ENCODE results near the gene MCTP2.

MCTP2 gene

DNA sequence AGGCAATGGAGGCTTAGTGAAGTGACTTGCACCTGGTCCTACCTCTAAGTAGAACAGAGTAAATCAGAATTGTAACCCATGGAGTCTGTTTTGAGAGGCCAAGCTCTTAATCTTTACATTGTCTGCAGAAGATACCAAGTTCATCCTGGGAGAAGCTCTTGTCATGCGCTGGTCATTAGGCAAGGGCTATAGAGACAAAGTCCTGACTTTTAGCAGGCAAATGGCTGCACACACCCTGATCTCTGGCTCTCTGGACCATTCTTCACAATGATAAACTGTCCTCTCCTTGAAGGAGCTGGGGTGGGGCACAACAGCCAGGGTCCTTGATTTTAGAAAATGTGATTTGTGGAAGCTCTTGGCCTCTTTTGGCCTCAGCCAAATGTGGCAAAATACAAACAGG is 65.4 kb downstream of the MCTP2 start:
- Mint-ChIP-seq H3K36me3 (ENCODE audit: low read depth) (no peaks in the 10 kb centered on the region), H3K9me3 (peaks cover 7% of the 10 kb centered on the region), H3K4me1 (peaks cover 18% of the 10 kb centered on the region), H3K27me3 (ENCODE audit: low read depth) (peaks cover 4% of the 10 kb centered on the region), H3K4me3 (no peak overlapping the region), H3K27ac (no peak overlapping the region)
- TF ChIP-seq, protein P1, sequence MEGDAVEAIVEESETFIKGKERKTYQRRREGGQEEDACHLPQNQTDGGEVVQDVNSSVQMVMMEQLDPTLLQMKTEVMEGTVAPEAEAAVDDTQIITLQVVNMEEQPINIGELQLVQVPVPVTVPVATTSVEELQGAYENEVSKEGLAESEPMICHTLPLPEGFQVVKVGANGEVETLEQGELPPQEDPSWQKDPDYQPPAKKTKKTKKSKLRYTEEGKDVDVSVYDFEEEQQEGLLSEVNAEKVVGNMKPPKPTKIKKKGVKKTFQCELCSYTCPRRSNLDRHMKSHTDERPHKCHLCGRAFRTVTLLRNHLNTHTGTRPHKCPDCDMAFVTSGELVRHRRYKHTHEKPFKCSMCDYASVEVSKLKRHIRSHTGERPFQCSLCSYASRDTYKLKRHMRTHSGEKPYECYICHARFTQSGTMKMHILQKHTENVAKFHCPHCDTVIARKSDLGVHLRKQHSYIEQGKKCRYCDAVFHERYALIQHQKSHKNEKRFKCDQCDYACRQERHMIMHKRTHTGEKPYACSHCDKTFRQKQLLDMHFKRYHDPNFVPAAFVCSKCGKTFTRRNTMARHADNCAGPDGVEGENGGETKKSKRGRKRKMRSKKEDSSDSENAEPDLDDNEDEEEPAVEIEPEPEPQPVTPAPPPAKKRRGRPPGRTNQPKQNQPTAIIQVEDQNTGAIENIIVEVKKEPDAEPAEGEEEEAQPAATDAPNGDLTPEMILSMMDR (IDR thresholded peaks at IDR 0.05; ENCODE audit: unreplicated experiment in 3 of 3), result no peak

DNA sequence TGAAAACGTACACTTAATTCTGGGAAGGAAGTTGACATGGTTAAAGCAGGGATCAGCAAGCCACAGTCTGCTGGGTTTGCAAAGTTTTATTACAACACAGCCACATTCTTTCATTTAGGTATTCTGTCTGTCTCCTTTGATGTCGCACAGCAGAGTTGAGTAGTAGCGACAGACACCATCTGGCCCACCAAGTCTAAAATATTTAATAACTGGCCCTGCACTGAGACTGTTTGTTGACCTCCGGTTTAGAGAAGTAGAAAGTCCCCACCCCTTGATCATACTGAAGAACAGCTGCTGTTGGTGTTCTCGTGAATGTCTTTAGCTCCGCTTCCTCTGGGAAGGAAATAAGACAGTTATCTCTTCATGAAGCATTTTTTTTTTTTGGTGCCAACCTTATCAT is 66.2 kb downstream of the MCTP2 start:
- H3K9me3 Mint-ChIP-seq, result peaks cover 10% of the 10 kb centered on the region
- H3K27me3 Mint-ChIP-seq (ENCODE audit: low read depth), result peaks cover 4% of the 10 kb centered on the region
- H3K4me3 Mint-ChIP-seq, result no peak overlapping the region
- H3K27ac Mint-ChIP-seq, result peak overlapping the region in 2 of 3 experiments; percentile 6 to 9
- H3K4me1 Mint-ChIP-seq, result peaks cover 18% of the 10 kb centered on the region
- TF ChIP-seq, protein P1 (IDR thresholded peaks at IDR 0.05; ENCODE audit: unreplicated experiment in 3 of 3), result no peak
- no peaks in the 10 kb centered on the region for H3K36me3 Mint-ChIP-seq (ENCODE audit: low read depth)

DNA sequence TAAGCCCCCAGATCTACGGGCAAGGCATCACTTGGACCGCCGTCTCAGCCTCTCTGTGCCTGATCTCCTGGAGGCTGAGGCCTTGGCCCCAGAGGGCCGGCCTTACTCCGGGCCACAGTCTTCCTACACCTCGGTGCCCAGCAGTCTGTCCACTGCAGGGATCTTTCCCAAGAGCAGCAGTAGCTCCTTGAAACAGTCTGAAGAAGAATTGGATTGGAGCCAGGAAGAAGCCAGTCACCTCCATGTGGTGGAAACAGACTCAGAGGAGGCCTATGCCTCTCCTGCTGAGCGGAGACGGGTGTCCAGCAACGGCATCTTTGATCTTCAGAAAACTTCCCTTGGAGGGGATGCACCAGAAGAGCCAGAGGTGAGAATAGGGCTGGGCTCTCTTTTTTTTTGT is 67.0 kb downstream of the MCTP2 start:
- Mint-ChIP-seq H3K36me3 (ENCODE audit: low read depth) (no peaks in the 10 kb centered on the region), H3K4me3 (no peak overlapping the region), H3K27me3 (ENCODE audit: low read depth) (peaks cover 4% of the 10 kb centered on the region), H3K9me3 (peaks cover 14% of the 10 kb centered on the region), H3K27ac (no peak overlapping the region), H3K4me1 (peaks cover 17% of the 10 kb centered on the region)
- TF ChIP-seq, protein P1 (IDR thresholded peaks at IDR 0.05; ENCODE audit: unreplicated experiment in 3 of 3), result no peak

DNA sequence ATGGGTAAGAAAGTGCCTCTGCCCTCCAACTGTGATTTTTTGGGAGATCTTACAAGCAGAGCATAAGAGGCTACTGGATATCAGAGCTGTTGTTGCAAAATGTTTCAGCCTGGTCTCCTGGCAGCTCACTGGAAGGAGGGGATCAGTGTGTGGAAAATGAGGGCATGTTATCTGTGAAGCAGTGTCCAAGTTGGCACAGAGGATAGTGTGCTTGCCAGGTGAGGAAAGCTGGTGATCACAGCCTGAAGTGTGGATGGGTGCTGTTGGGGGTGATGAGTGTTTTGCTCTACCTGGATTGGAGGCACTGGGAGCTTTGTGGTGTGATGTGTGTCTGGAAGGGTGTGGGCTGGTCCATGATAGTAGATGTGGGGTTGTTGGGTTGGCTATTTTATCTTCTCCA is 69.3 kb downstream of the MCTP2 start:
- Mint-ChIP-seq H3K4me1 (peaks cover 9% of the 10 kb centered on the region), H3K27ac (no peak overlapping the region), H3K27me3 (ENCODE audit: low read depth) (peaks cover 4% of the 10 kb centered on the region), H3K9me3 (peaks cover 16% of the 10 kb centered on the region), H3K4me3 (no peak overlapping the region), H3K36me3 (ENCODE audit: low read depth) (no peaks in the 10 kb centered on the region)
- TF ChIP-seq, protein P1 (IDR thresholded peaks at IDR 0.05; ENCODE audit: unreplicated experiment in 3 of 3), result no peak

DNA sequence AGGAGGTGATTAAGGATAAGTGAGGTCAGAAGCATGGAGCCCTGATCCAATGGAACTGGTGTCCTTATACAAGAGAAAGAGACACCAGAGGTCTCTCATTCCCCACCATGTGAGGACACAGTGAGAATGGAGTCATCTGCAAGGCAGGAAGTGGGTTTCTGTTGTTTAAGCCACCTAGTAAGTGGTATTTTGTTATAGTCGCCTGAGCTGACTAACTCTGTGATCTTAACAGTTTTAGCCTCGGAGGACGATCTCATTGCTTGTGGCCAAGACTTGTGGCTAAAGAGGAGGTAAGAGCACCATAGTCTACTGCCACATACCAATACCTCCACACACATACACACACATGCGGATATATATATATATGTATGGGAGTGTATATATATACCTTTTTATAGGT is 73.8 kb downstream of the MCTP2 start:
- TF ChIP-seq, protein P1 (IDR thresholded peaks at IDR 0.05; ENCODE audit: unreplicated experiment in 3 of 3), result no peak
- no peaks in the 10 kb centered on the region for H3K4me1 Mint-ChIP-seq
- no peak overlapping the region for H3K4me3 Mint-ChIP-seq
- peaks cover 14% of the 10 kb centered on the region for H3K27me3 Mint-ChIP-seq (ENCODE audit: low read depth)
- peaks cover 16% of the 10 kb centered on the region for H3K9me3 Mint-ChIP-seq
- no peaks in the 10 kb centered on the region for H3K36me3 Mint-ChIP-seq (ENCODE audit: low read depth)
- H3K27ac Mint-ChIP-seq, result no peak overlapping the region

Measured in nephron (organoid).